HG02610 (cell line): ENCODE data around the gene TCL1A.

Source experiments
- ATAC-seq: cut with Tn5 transposase; IDR thresholded peaks from one replicate; pipeline ENCODE4 v1.9.1; 2021; ENCODE audit warnings: mild to moderate bottlenecking, moderate library complexity; ENCODE audit not compliant: unreplicated experiment

Gene TCL1A

DNA sequence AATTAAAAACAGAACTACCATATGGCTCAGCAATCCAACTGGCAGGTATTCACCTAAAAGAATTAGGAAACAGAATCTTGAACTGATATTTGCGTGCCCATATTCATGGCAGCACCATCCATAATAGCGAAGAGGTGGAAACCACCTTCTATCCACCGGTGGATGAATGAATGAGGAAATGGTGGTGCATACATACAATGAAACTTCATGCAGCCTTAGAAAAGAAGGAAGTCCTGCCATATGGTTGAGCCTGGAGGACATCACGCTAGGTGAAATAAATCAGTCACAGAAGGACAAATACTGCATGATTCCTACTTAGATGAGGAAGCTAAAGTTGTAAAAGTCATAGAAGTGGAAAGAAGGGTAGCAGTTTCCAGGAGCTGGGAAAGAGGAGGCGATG, 6.6 kb downstream of the TCL1A start:
- no peak for ATAC-seq

GRCh38 chr14:95705518-95705917, 8.4 kb downstream of the TCL1A start:
- no peak for ATAC-seq

GRCh38 chr14:95703805-95704204, 10.1 kb downstream of the TCL1A start:
- no peak for ATAC-seq

DNA sequence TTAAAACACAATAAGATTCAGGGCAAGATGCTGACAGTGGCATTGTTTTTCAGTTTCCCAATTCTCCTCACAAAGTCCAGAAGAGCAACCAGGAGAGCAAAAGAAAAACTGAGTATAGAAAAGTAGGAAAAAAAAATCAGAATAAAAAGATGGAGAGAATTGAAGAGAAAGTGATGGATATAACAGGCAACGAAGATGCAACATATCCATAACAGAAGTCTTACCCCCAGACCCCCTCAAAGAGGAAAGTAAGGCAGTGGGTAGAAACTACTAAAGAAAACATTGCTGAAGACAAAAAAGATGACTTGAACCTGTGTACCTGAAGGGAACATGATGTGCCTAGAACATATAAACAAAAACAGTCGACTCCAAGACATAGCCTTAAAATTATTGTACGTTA, 10.6 kb downstream of the TCL1A start:
- no peak for ATAC-seq

- ATAC-seq, result no peak
Measured at GRCh38 chr14:95701846-95702221, 12.1 kb downstream of the TCL1A start.

DNA sequence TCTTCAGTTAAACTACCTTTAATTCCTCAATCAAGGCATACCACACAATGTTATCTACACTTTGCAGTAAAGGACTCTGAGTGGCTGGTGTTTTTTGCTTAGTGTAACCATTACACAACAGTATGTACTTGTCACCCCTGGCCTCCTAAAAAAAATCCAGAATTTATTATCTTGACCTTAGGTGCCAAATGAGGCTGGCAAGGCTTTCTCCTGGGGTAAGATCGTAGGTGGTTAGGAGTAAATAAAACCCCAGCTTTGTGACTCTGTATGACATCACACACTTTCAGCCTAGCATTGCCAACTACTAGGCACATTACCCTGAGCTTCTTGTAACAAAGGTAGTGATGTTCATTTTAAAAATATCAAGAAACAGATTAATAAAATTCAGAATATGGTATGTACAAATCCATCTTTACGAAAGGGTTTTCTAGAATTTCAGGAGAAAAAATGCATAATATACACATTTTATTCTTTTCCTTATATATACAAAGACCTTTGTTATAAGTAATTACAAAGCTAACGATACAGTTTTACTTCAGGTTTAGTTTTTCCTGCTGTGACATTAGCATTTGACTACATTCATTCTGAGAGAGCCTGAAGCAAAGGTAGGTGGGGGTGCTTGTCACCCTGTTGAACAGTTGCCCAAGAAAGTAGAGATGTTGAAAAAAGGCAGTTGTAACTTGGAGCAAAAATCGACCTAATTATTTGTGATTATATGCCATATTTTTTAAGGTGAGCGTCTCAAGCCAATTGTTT, 13.5 kb downstream of the TCL1A start:
- no peak for ATAC-seq

- peak; percentile 61 for ATAC-seq
Measured at GRCh38 chr14:95699412-95699811, 14.5 kb downstream of the TCL1A start.

DNA sequence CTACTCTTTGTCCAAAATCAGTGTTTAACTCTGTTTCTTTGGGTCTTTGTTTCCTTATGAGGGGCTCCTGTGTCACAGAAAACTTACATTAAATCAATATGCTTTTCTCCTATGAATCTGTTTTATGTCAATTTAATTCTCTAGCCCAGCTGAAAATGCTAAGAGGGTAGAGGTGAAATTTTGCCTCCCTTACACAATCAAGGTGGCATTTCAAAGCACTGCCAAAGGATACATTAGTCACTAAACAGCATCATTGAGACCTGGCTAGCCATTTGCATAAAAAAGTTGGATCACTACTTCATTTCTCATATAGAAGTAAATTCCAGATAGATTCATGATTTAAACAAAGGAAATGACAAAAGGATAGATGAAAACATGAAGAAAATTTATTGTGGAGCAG, 15.6 kb downstream of the TCL1A start:
- ATAC-seq, result no peak

DNA sequence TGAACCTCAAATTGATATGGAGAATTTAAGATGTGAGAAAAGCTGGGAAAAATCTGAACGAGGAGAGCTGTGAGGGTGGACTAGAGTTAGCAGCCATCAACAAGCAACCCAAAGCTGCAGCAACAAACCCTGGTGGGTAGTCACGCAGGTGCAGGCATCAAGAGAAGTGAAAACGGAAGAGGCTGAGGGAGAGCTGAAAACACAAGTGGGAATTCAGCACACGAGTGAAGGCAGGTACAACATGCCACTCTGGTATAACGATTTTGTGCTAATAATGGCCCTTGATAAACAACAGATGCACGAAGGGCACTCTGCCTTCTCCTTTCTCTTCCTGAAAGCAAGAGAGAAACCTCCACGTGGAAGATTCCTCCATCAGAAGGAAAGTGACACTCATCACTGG, 16.2 kb downstream of the TCL1A start:
- no peak for ATAC-seq

DNA sequence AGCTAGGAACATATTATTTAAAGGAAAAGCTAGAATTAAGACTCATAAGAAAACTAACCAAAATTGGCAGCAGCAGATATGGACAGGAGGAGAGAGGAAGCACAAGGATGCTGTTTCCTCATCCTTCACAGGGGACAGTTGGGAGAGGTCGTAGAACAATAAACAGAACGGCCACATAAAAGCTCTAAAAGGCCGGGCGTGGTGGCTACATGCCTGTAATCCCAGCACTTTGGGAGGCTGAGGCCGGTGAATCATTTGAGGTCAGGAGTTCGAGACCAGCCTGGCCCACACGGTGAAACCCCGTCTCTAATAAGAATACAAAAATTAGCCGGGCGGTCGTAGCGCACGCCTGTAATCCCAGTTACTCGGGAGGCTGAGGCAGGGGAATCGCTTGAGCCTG, 17.2 kb downstream of the TCL1A start:
- ATAC-seq, result no peak

DNA sequence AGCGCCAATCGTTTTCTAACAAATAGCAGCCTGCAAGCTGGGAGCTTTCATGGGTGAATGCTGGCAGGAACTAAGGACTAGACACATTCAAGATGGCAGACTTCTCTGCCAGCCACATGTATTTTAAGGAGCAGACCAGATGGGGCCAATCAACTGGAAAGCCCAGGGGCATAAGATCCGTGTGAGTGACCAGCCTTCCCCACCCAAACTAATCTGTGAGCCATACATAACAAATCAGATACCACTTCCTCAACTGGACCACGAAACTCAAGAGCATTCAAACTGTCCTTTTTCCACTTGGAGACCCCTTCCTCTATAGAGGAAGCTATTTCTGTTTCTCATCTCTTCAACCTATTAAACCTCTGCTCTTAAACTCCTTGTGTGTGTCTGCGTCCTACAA, 18.0 kb downstream of the TCL1A start:
- no peak for ATAC-seq

DNA sequence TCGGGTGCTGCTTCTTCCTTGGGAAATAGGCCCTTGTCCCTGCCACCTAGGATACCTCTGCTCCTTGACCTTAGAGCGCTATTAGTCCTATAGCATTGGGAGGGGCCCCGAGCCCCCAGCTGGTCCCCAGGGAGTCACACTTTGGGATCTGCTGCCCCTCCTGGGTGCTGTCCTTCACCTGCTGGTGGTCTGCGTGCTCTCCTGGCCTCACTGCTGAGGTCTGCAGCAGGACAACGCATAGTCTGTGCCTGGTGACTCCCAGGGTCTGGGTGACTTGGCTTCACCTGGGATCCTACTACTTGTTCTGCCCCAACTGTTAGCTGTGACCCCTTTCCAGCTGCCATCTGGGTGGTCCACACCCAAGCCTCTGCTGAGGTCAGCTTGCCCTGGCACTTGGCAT, 18.9 kb downstream of the TCL1A start:
- ATAC-seq, result no peak

GRCh38 chr14:95692109-95692508, 21.8 kb downstream of the TCL1A start:
- ATAC-seq, result no peak

DNA sequence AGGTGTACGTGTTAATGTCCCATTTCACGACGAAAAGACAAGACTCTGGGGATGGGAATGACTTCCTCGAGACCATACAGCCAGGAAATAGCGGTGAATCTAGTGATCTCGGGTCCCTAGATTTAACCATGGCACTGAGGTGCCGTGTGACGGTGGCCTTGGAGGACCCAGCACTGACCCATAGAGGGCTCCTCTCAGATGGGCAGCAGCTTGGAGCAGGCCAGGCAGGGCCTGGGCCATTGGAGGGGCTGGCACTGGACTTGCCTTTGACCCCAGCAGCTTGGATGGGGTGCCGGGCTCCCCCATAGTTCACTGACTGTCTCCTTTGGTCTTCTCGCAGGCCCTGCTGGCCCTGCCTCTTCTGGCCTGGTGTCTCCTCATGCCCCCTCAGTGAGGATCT, 22.3 kb downstream of the TCL1A start:
- ATAC-seq, result no peak

DNA sequence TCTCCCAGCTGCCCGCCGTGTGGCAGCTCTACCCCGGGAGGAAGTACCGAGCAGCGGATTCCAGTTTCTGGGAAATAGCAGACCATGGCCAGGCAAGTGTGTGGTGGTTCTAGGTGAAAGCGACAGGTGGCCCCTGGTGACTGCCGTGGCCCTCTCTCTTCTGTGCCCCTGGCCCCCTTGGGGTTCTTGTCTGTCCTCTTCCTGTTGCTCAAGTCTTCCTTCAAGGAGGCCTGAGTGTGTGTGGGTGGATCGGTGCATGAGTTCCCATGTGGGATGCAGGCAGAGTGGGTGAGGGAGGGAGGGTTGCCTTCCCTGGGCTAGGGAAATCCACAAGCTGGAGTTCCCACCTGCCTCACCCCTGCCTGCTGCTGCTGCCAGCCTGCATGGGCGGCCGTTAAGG, 23.1 kb downstream of the TCL1A start:
- ATAC-seq, result no peak

GRCh38 chr14:95689441-95689840, 24.5 kb downstream of the TCL1A start:
- no peak for ATAC-seq

GRCh38 chr14:95686935-95687334, 27.0 kb downstream of the TCL1A start:
- ATAC-seq, result no peak

DNA sequence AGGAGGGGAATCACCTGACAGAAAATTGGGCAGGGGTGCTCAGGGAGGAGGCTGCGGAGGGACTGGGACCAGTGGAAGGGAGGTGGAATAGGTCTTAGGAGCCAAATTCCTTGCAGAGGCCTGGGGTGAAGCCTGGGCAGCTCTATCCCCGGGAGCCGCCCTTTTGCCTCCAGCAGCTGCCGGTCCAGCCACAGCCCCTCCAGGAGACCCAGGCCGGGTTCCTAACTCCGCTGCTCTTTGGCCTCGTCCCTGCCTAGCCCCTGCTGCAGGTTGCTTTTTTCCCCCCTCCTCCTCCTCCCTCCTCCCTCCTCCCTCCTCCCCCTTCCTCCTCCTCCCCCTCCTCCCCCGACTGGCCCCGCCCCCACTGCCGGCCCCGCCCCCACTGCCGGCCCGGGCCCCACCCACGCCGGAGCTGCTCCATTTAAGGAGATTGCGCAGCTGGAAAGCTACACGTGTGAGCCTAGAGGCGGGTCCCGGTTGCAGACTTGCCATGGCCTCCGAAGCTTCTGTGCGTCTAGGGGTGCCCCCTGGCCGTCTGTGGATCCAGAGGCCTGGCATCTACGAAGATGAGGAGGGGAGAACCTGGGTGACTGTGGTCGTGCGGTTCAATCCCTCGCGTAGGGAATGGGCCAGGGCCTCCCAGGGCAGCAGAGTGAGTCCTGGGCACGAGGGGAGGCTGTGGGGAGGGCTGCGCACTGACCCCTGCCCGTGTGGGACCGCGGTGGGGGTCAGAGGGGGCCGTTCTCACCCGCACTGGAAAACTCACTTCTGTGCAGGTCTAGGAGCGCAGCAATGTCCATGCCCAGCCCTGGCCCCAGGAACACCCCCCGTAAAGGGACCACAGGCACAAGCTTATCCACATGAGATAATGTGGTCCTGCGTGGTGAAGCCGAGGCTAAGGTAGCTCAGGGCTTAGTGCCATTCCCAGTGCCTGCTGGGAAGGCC, 27.7 kb downstream of the TCL1A start, which contains the start of gene TCL1B:
TSS of gene TCL1B (plus strand) at position 449 of the 945 bp plus-strand sequence. CDS start at position 491, 42 bp downstream.
- no peak for ATAC-seq

DNA sequence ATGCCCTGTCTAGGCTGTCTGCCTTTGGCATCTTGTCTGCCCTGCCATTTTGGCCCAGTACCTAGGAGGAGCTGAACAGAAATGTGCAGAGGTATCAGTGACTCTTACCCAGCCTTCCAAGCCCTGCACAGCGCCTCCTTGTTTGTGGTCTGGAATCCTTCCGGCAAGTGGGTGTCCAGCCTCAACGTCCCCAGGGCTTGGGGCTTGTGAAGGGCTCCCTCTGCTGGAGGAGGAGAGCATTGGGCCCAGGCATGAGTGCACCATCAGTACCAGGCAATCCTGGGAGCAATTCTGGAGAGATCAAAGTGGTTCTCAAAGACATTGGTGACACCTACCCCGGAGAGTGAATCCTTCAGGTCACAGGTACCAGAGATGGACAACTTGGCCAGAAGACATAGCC, 30.1 kb downstream of the TCL1A start:
- ATAC-seq, result no peak

- ATAC-seq, result no peak
Measured at GRCh38 chr14:95681153-95681552, 32.8 kb downstream of the TCL1A start.

DNA sequence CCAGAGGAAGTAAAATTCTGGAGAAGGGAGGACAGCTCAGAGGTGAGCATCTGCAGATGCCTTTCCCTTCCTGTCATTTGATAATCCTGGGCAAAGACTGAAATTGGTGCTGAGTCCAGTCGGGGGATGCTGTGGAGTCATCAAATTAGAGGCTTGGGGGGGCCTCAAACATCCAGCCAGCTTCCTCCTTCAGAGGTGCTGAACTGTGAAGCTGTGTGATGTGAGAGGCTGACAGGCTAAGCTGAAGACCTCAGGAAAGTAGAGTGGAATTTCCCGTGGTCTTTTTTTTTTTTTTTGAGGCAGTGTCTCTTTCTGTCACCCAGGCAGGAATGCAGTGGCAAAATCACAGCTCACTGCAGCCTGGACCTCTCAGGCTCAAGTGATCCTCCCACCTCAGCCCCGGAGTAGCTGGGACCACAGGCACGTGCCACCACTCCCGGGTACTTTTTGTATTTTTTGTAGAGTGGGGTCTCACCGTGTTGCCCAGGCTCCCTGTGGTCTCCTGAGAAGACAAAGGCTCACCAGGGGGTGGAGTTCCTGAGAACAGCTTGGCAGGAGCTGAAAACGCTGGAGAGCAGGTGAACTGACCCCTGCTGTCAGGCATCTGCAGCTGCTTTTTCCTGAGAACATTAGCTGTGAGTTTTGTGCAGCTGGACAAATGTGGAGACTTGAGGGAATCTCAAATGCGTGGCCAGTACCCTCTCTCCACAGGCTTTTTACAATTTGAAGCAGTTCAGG, 33.8 kb downstream of the TCL1A start:
- peak; percentile 87 for ATAC-seq
